ENCODE data around the gene RNF220.

DNA sequence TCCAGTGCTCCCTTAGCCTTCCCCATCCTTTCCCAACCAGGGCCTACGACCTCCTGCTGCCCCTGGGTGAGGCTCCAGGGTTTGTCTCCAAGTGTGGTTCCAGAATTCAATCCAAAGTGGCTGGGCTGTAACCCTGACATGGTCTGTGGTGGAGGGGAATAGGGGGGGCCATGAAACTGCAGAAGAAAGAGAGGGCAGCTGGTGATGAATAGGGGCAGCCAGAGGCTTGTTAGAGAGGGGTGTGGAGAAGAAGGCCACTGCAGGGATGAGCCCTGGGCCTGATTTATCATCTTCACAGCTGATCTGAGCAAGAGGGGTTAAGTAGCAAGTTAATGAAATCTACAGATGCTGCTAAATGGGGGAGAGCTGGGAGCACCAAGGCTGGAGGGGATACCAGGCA is 37.1 kb upstream of the RNF220 start:
- TF ChIP-seq, protein P1, sequence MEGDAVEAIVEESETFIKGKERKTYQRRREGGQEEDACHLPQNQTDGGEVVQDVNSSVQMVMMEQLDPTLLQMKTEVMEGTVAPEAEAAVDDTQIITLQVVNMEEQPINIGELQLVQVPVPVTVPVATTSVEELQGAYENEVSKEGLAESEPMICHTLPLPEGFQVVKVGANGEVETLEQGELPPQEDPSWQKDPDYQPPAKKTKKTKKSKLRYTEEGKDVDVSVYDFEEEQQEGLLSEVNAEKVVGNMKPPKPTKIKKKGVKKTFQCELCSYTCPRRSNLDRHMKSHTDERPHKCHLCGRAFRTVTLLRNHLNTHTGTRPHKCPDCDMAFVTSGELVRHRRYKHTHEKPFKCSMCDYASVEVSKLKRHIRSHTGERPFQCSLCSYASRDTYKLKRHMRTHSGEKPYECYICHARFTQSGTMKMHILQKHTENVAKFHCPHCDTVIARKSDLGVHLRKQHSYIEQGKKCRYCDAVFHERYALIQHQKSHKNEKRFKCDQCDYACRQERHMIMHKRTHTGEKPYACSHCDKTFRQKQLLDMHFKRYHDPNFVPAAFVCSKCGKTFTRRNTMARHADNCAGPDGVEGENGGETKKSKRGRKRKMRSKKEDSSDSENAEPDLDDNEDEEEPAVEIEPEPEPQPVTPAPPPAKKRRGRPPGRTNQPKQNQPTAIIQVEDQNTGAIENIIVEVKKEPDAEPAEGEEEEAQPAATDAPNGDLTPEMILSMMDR (conservative IDR thresholded peaks at IDR 0.05; ENCODE audit: low read length), result no peak
- TF ChIP-seq EZH2phosphoT487 (IDR thresholded peaks at IDR 0.05; ENCODE audit: borderline replicate concordance), result no peak
